NCI-H1105 (cell line): ENCODE data around the gene CLDN20.
"Not testable (repeated sequence)": the region's sequence is repeated elsewhere in the genome, so short reads cannot be mapped to it uniquely, and the experiment has no call there.

Experiments
- DNase-seq: peaks from one replicate; lab custom pipeline; 2025; lab: John Stamatoyannopoulos, UW

CLDN20 gene, protein sequence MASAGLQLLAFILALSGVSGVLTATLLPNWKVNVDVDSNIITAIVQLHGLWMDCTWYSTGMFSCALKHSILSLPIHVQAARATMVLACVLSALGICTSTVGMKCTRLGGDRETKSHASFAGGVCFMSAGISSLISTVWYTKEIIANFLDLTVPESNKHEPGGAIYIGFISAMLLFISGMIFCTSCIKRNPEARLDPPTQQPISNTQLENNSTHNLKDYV

DNA sequence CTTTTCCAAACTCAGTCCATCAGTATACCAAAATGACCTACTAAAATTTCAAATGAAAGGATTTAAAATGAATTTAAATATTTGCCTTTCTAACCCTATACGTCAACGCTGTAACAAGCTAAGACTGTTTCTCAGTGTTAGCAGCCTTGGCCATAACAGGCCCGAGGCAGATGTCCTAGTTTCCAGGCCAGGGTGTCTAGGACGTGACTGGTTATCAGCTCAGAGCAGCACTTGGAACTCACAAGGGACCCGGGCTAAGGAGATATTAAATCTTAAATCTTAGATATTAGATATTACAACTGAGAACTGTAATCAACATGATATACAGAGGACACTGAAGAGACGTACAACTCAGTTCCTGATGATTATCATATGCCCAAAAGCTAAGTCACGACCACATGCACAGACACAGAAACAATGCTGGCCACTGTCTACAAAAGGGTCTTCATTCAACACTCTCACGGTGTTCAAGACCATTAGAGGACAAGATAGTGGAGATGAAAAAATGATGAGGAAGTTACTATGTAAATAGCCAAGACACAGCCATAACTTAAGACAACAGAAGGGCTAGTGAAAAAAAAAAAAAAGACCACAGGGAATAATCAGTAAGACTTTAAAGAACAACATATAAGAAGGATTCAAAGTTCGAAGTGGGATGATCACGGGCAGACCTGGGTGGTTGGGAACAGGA is at the start of gene CLDN20:
Gene CLDN20, plus strand, starts transcription at position 641 of the 691 bp plus-strand sequence. CDS start 11,707 bp downstream, outside the sequence.
- no peak for DNase-seq

DNA sequence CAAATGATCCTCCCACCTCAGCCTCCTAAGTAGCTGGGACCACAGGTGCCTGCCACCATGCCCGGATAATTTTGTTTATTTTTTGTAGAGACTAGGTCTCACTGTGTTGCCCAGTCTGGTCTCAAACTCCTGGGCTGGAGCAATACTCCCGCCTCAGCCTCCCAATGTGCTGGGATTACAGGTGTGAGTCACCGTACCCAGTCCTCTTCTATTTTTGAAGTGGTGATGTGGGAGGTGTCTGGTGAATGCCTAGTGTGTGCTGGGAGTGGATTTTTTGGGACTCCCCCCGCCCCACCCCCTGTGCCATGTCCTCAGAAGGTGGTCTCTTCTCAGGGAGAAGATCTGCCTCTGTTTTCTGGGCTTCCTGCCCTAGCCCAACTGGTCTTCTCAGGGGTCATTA is 47.9 kb upstream of the CLDN20 start:
- DNase-seq: no peak

- no peak for DNase-seq
Observed at GRCh38 chr6:155216312-155217046, 47.3 kb upstream of the CLDN20 start.

DNA sequence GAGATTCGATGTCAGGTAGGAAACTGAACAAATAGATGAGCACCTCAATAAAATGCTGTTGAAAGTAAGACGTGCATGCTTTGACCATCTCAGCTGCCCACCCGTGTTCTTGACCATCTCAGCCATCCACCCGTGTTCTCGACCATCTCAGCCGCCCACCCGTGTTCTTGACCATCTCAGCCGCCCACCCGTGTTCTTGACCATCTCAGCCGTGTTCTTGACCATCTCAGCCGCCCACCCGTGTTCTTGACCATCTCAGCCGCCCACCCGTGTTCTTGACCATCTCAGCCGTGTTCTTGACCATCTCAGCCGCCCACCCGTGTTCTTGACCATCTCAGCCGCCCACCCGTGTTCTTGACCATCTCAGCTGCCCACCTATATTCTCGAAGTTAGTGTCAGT is 45.1 kb upstream of the CLDN20 start:
- DNase-seq: not testable (repeated sequence)

GRCh38 chr6:155219299-155219698 is 44.5 kb upstream of the CLDN20 start:
- no peak for DNase-seq

GRCh38 chr6:155219858-155220301 is 43.9 kb upstream of the CLDN20 start:
- DNase-seq: no peak

DNA sequence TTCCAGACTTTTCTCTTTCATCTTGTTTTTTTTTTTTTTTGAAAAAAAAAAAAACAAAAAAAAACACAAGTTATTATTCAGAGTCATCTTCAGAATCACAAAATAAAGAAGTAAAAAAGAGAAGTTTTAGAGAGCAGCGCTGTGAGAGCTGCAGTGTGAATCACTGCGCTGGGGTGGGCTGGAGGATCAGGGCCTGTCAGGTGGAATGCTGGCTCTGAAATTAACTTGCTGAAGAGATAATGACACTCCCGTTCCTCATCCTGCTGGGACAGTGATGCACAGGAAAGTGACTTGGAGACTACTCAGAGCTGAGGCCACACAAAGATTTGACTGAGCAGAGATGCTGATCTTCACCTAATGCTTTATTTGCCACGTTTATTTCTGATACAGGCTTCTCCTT is 42.7 kb upstream of the CLDN20 start:
- no peak for DNase-seq

- DNase-seq: no peak
Observed at GRCh38 chr6:155222506-155222905, 41.3 kb upstream of the CLDN20 start.

GRCh38 chr6:155223646-155224451 is 40.0 kb upstream of the CLDN20 start:
- no peak for DNase-seq

DNA sequence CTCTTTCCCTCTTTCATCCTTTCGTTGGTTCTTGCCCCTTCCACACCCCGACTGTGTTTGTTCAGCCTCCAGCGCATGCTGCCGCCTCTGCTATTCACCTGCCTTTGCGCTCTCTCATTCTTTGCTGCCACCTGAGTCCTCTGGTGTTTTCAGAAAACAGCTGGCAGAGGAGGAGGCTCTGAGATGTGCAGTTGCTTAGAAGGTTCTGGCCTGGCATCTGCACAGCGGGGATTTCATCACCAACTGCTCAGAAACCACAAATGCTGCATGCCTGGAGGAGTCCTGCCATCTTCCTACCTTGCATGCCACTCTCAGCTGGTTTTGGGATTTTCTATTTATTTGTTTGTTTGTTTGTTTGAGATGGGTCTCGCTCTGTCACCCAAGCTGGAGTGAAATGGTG is 39.2 kb upstream of the CLDN20 start:
- DNase-seq: no peak

DNA sequence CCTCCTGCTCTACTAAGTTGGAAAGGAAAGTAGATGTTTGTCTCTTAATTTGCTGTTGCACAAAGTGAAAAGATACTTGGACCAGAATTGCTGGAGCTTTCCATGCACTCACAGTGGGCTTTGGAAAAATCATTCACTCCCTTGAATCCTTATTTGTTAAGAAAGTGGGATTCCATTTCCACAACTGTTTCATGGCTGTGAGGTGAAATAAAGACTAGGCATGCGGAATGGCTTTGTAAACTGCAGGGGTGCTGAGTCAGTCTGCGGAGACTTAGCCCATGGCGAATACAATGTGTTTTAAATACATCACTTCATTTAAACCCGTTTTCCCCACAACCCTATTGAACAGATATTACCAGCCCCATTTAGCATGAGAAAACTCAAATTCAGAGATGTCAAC is 36.8 kb upstream of the CLDN20 start:
- DNase-seq: no peak

DNA sequence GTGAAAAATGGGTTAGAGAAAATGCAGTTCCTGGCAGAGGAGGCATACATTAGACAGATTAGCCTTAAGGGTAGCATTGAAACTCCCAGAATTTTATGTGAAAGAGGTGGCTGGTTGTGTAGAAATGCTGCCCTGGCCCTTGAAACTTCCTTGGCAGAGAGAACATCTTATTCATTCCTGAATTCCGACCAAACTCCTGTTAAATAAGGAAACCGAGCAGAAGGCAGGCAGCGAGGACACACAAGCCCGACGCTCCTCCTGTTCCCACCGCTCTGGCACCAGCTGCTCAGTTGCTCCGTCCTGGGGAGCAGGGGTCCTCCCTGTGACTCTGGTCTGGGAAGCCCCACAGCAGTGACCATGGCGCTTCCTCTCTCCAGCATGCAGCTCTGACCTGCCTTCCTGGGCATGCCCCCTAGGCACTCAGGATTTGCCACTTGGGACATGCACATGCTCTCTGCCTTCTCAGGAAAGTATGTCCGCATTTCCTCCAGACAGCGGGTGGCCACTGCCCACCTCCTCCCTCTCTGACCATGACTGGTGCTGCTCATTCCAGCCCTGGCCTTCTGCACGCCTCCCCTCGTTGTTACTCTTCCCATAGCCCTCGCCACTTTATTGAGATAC is 35.2 kb upstream of the CLDN20 start:
- DNase-seq: no peak

- DNase-seq: not testable (repeated sequence)
Observed at GRCh38 chr6:155230975-155231374, 32.8 kb upstream of the CLDN20 start.

GRCh38 chr6:155232848-155233247 is 31.0 kb upstream of the CLDN20 start:
- no peak for DNase-seq

- DNase-seq: no peak
Observed at GRCh38 chr6:155234167-155234566, 29.6 kb upstream of the CLDN20 start.

GRCh38 chr6:155234687-155235086 is 29.1 kb upstream of the CLDN20 start:
- DNase-seq: no peak

DNA sequence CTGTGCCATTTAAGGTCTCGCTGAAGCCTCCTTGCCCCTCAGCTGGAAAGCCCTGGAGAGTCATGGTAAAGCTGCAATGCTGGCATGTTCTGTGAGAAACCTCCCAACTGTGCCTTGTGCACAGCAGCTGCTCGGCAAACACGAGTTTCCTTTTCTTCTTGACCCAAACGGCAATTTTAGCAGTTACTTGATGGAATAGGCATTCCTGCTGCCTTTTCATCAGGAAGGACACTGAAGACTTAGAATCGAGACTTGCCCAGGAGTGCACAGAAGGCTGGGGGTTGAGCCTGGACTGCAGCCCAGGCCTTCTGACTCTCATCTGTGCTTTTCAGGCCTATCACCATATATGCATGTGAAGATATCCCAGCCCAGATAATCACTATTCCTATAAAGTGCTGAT is 28.7 kb upstream of the CLDN20 start:
- DNase-seq: no peak

- DNase-seq: no peak
Observed at GRCh38 chr6:155237613-155238012, 26.2 kb upstream of the CLDN20 start.

DNA sequence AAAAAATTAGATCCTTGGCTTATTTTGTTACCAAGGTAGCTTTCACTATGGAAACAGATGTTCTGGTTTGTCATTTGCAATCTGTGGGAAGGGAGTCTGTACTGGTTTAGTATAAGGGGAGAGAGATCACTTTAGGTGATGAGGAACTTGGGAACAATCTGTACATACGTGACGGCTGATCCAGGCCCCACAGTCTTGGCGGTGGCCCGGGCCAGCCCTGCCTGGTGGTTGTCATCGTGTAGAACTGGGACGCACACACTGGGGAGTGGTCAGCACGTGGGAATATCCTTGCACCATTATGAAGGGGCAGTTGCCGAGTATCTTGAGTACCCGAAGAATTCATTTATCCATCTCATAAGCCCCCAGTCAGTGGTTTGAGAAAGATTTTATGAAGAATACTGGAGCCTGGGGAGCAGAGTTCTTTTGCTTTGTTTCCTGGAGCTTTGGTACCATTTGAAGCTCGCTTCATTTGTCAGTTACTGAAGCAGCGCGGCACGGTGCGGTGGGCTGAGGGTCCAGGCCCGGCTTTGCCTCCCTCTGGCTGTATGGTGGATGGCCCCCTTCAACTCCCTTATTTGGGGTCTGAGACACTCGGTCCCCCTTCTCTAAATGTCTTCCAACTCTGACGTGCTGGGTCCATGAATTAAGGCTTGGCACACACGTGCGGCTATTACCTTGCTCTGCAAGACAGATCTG is 22.8 kb upstream of the CLDN20 start:
- no peak for DNase-seq

DNA sequence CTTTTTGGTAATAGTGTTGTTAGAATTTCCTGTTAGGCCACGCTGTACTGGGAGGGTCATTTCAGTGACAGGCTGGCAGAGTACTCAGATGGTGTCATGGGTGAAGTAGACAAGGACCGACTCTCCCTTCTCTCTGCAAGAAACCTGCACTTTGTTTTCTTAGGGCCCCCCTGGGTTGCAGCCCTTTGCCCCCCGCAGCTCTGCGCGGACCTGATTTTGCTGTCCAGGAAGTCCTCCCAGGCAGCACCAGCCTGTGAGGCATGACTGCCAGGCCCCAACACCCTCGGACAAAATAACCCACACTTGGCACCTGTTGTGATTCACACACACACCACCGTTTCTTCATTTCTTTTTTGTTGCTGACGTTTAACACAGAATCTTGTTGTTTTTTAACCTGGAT is 21.8 kb upstream of the CLDN20 start:
- DNase-seq: no peak

DNA sequence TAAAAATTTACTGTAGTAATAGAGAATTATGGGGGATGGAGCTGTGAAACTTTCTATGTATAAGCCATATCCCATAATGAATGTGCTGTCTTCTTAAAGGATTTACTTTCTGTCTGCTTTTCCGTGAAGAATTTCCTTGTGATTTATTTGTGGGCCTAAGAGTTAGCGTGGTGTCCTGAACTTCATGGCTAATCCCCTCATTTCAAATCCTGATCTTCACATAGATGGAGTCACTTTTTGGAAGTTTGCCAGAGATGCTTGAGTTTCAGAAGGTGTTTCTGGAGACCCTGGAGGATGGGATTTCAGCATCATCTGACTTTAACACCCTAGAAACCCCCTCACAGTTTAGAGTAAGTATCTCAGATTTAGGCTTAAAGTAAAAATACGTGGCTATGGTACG is 19.4 kb upstream of the CLDN20 start:
- DNase-seq: no peak
